Cardiac muscle cell (in vitro differentiated cells and primary cell): Measurements from ENCODE around the gene PRDX1. TPM values are rescaled to one million over a fixed set of nuclear protein-coding genes. Genes with fewer than 3 reads are reported as not detected.
A peak's percentile ranks its signal among the peaks of the same experiment; 100 is the strongest.

ENCODE experiments used
- DNase-seq, 2 donors: peaks; one replicate each; pipeline versions ENCODE4 v3.0.0 to v3.0.0-alpha.2; 2010 to 2017; ENCODE audit warnings: low read depth in 1 of 2, low spot score in 1 of 2
- H3K27ac ChIP-seq: fragments of 200-600 bp; sonication (generic); 2 replicates; pipeline ENCODE4 v1.5.1; 2016
- H3K27me3 ChIP-seq: fragments of 200-600 bp; sonication (generic); 2 replicates; pipeline ENCODE4 v1.6.0; 2016; ENCODE audit warnings: control low read depth
- H3K36me3 ChIP-seq: fragments of 200-600 bp; sonication (generic); 2 replicates; pipeline ENCODE4 v1.5.1; 2016; ENCODE audit warnings: control low read depth
- H3K4me1 ChIP-seq: fragments of 200-600 bp; sonication (generic); 2 replicates; pipeline ENCODE4 v1.8.1; 2017; ENCODE audit warnings: low read depth, mild to moderate bottlenecking, mixed run types
- H3K4me3 ChIP-seq: fragments of 200-600 bp; sonication (generic); 2 replicates; pipeline ENCODE4 v1.5.1; 2016; ENCODE audit warnings: mild to moderate bottlenecking
- H3K9me3 ChIP-seq: fragments of 200-600 bp; sonication (generic); 2 replicates; pipeline ENCODE4 v1.5.1; 2017; ENCODE audit warnings: low read depth, mild to moderate bottlenecking, control low read depth
- polyA plus RNA-seq: library from polyadenylated mRNA; unstranded; fragments of >200 nt; fragmentation: Nextera tagmentation; extraction: Ambion mirVana; gene quantifications from 2 replicates; pipeline ENCODE4 v1.2.1, GENCODE V29; 2016
- total RNA-seq: library from RNA; depleted of rRNA; stranded (reverse); fragments of >200 nt; gene quantifications from 2 replicates; pipeline ENCODE4 v1.2.3, GENCODE V29; 2016
- TF ChIP-seq, protein P1 (sequence below): IDR thresholded peaks from 2 replicates; pipeline ENCODE4 v1.5.1; 2012; ENCODE audit warnings: low read depth, mild to moderate bottlenecking, low read length

The PRDX1 gene
- total and polyA plus RNA-seq, 2 experiments from 2014 or later, result 526 to 1,744 TPM

DNA sequence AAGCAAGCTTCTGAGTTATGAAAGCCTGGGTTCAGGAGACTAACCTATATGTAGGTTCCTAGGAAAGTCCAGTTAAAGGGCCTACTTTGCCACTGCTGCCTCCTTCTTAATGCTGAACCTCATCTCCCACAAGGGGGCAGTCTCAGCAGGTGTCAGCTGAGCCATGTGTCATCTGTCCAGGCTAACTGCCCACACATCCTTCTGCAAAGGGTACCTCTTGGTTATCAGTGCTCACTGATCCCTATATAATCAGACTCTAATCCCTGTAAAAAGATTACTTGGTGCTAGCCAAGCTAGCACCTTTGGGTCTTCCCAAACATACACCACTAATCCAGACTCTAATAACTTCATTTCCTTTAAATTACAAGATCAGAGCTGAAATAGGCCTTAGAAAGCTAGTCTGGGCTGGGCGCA is 9.0 kb downstream of the PRDX1 start:
- Histone ChIP-seq H3K27ac (peak overlapping the region; percentile 74), H3K4me1 (peaks cover 18% of the 10 kb centered on the region), H3K36me3 (peaks cover 56% of the 10 kb centered on the region), H3K4me3 (no peak overlapping the region), H3K9me3 (no peaks in the 10 kb centered on the region), H3K27me3 (no peaks in the 10 kb centered on the region)
- TF ChIP-seq, protein P1, sequence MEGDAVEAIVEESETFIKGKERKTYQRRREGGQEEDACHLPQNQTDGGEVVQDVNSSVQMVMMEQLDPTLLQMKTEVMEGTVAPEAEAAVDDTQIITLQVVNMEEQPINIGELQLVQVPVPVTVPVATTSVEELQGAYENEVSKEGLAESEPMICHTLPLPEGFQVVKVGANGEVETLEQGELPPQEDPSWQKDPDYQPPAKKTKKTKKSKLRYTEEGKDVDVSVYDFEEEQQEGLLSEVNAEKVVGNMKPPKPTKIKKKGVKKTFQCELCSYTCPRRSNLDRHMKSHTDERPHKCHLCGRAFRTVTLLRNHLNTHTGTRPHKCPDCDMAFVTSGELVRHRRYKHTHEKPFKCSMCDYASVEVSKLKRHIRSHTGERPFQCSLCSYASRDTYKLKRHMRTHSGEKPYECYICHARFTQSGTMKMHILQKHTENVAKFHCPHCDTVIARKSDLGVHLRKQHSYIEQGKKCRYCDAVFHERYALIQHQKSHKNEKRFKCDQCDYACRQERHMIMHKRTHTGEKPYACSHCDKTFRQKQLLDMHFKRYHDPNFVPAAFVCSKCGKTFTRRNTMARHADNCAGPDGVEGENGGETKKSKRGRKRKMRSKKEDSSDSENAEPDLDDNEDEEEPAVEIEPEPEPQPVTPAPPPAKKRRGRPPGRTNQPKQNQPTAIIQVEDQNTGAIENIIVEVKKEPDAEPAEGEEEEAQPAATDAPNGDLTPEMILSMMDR, result peak; percentile 76
- DNase-seq, result peak; percentile 75 to 76

DNA sequence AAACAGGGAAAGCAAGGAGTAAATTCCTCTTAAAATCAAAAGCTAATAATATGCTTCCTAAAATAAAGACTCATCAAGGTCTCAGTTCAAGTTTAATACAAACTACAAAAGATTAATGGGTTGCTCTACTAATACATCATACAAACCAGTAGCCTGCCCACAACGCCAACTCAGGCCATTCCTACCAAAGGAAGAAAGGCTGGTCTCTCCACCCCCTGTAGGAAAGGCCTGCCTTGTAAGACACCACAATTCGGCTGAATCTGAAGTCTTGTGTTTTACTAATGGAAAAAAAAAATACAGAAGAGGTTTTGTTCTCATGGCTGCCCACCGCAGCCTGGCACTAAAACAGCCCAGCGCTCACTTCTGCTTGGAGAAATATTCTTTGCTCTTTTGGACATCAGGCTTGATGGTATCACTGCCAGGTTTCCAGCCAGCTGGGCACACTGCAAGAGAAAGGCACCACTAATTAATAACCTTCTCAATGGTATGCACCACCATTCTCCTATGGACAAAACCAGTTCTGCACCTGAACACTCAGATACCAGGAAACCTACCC is 10.6 kb downstream of the PRDX1 start:
- H3K4me3 ChIP-seq, result no peak overlapping the region
- TF ChIP-seq, protein P1, result no peak
- H3K9me3 ChIP-seq, result no peaks in the 10 kb centered on the region
- no peaks in the 10 kb centered on the region for H3K27me3 ChIP-seq
- peak overlapping the region; percentile 65 for H3K27ac ChIP-seq
- H3K4me1 ChIP-seq, result peaks cover 12% of the 10 kb centered on the region
- DNase-seq, result no peak
- peaks cover 50% of the 10 kb centered on the region for H3K36me3 ChIP-seq

DNA sequence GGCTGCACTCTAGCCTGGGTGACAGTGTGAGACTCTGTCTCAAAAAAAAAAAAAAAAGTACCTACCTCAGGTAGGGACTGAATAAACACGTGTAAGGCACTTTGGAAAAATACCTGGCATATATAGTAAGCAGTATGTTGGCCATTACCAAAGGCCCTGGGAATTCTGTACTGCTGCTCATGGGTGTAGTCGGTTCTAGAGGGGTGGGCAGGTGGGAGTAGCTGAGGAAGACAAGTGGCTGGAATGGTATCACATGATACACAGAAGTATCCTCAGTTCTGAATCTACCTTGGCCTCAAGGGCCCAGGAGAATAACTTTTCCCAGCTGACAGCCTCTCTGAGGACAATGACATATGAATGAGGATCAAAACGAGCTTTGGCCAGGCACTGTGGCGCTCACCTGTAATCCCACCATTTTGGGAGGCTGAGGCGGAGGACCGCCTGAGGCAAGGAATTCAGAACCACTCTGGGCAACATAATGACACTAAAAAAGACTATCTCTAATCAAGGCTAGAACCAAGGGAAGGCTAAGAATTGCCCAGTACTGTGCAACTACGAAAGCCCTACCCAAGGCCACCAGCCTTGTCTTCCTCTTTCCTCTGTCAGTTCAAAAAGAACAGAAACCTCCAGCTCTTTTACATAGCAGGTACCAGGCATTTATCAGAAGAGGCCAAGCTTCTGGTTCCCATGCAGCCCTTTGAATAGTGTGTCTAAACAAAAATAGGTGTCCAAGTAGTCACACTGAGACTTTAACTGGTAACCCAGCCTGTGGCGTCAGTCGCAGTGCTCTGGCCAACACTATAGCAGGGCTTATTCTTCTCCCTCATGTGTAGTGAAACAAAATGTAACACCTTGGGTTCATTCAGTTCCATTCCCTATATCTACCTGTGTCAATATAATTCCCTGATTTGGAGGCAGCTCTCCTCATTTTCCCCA is 11.4 kb downstream of the PRDX1 start:
- H3K4me1 ChIP-seq, result peaks cover 7% of the 10 kb centered on the region
- H3K9me3 ChIP-seq, result no peaks in the 10 kb centered on the region
- no peaks in the 10 kb centered on the region for H3K27me3 ChIP-seq
- TF ChIP-seq, protein P1, result no peak
- peaks cover 46% of the 10 kb centered on the region for H3K36me3 ChIP-seq
- H3K27ac ChIP-seq, result peak overlapping the region; percentile 65
- no peak for DNase-seq
- no peak overlapping the region for H3K4me3 ChIP-seq

GRCh38 chr1:45508295-45509151 is 13.2 kb downstream of the PRDX1 start:
- peak overlapping the region; percentile 36 for H3K27ac ChIP-seq
- peaks cover 7% of the 10 kb centered on the region for H3K4me1 ChIP-seq
- H3K9me3 ChIP-seq, result no peaks in the 10 kb centered on the region
- TF ChIP-seq, protein P1, result peak; percentile 15
- no peaks in the 10 kb centered on the region for H3K27me3 ChIP-seq
- DNase-seq, result no peak
- no peak overlapping the region for H3K4me3 ChIP-seq
- H3K36me3 ChIP-seq, result peaks cover 30% of the 10 kb centered on the region

DNA sequence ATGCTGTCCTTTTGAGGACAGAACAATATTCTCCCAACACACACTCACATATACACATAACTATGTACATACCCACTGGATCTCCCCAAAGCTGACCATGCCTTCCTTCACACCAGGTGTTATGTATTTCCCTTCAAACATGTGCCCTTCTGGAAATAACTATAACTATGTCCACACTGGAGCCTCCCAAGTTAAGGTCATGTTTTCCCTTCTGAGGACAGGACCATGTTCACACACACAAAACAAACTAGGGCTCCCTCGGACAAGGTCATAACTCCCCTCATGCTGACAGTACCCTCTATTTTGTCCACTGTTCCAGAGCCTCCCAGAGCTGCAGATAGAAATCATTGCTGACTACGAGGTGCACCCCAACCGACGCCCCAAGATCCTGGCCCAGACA is 13.8 kb downstream of the PRDX1 start:
- Histone ChIP-seq H3K4me3 (no peak overlapping the region), H3K36me3 (peaks cover 23% of the 10 kb centered on the region), H3K4me1 (peaks cover 1% of the 10 kb centered on the region), H3K27ac (peak overlapping the region; percentile 36), H3K9me3 (no peaks in the 10 kb centered on the region), H3K27me3 (no peaks in the 10 kb centered on the region)
- no peak for DNase-seq
- TF ChIP-seq, protein P1, result no peak
